ENCODE results near the gene ZFYVE28.

GRCh38 chr4:2267320-2267811 is 151.1 kb downstream of the ZFYVE28 start:
- TF ChIP-seq, protein P1, sequence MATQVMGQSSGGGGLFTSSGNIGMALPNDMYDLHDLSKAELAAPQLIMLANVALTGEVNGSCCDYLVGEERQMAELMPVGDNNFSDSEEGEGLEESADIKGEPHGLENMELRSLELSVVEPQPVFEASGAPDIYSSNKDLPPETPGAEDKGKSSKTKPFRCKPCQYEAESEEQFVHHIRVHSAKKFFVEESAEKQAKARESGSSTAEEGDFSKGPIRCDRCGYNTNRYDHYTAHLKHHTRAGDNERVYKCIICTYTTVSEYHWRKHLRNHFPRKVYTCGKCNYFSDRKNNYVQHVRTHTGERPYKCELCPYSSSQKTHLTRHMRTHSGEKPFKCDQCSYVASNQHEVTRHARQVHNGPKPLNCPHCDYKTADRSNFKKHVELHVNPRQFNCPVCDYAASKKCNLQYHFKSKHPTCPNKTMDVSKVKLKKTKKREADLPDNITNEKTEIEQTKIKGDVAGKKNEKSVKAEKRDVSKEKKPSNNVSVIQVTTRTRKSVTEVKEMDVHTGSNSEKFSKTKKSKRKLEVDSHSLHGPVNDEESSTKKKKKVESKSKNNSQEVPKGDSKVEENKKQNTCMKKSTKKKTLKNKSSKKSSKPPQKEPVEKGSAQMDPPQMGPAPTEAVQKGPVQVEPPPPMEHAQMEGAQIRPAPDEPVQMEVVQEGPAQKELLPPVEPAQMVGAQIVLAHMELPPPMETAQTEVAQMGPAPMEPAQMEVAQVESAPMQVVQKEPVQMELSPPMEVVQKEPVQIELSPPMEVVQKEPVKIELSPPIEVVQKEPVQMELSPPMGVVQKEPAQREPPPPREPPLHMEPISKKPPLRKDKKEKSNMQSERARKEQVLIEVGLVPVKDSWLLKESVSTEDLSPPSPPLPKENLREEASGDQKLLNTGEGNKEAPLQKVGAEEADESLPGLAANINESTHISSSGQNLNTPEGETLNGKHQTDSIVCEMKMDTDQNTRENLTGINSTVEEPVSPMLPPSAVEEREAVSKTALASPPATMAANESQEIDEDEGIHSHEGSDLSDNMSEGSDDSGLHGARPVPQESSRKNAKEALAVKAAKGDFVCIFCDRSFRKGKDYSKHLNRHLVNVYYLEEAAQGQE (IDR thresholded peaks at IDR 0.05; ENCODE audit: insufficient read depth in 1 of 2, low read depth in 2 of 2, low read length in 2 of 2) = no peak
- TF ChIP-seq TAF1 (IDR thresholded peaks at IDR 0.05; ENCODE audit: borderline replicate concordance, insufficient read depth, low read length) = no peak
- no peak for TF ChIP-seq SIN3A (IDR thresholded peaks at IDR 0.05; ENCODE audit: borderline replicate concordance, insufficient read depth, low read length)
- no peak for TF ChIP-seq POLR2AphosphoS5 (IDR thresholded peaks at IDR 0.05; ENCODE audit: low read depth, low read length)
- TF ChIP-seq FOXP2 (optimal IDR thresholded peaks at IDR 0.05; ENCODE audit: borderline replicate concordance, extremely low read depth, extremely low read length, insufficient read depth) = no peak
